ENCODE measurements around the gene ARMS2. TPM values are rescaled to one million over a fixed set of nuclear protein-coding genes. Genes with fewer than 3 reads are reported as not detected.

The ARMS2 gene
- total RNA-seq, 1 donor from 2014 or later: not detected

- no peaks in the 10 kb centered on the region for H3K9me3 Mint-ChIP-seq
- Histone ChIP-seq H3K36me3 (no peaks in the 10 kb centered on the region), H3K27ac (no peak overlapping the region), H3K27me3 (no peaks in the 10 kb centered on the region), H3K9ac (no peak overlapping the region), H3F3A (ENCODE audit: low read depth) (no peaks in the 10 kb centered on the region), H2AFZ (replicated peaks) (no peak overlapping the region), H3K4me1 (no peaks in the 10 kb centered on the region), H3K79me2 (ENCODE audit: low read depth) (no peaks in the 10 kb centered on the region), H4K20me1 (ENCODE audit: low read depth) (no peaks in the 10 kb centered on the region), H3K9me3 (ENCODE audit: low read depth) (no peaks in the 10 kb centered on the region), H3K4me2 (no peak overlapping the region), H3K4me3 (no peak overlapping the region)
- H3K27ac Mint-ChIP-seq: no peak overlapping the region
- DNase-seq (ENCODE audit: low spot score): no peak
- H3K36me3 Mint-ChIP-seq: no peaks in the 10 kb centered on the region
- H3K4me3 Mint-ChIP-seq: no peak overlapping the region
- TF ChIP-seq CTCF (IDR thresholded peaks at IDR 0.05) (no peak), EZH2phosphoT487 (IDR thresholded peaks at IDR 0.05) (no peak), EZH2 (IDR thresholded peaks at IDR 0.05) (no peak)
- peaks cover 11% of the 10 kb centered on the region for H3K4me1 Mint-ChIP-seq
- H3K27me3 Mint-ChIP-seq (ENCODE audit: insufficient read depth, low read depth): peaks cover 4% of the 10 kb centered on the region
Observed at GRCh38 chr10:122503886-122504609, 49.6 kb downstream of the ARMS2 start.

GRCh38 chr10:122504610-122504950, 50.1 kb downstream of the ARMS2 start:
- Histone ChIP-seq H3K27me3 (no peaks in the 10 kb centered on the region), H3K4me3 (no peak overlapping the region), H2AFZ (replicated peaks) (no peak overlapping the region), H3K9ac (no peak overlapping the region), H3K4me2 (no peak overlapping the region), H3K36me3 (no peaks in the 10 kb centered on the region), H3K4me1 (no peaks in the 10 kb centered on the region), H3K9me3 (ENCODE audit: low read depth) (no peaks in the 10 kb centered on the region), H4K20me1 (ENCODE audit: low read depth) (no peaks in the 10 kb centered on the region), H3K79me2 (ENCODE audit: low read depth) (no peaks in the 10 kb centered on the region), H3K27ac (no peak overlapping the region), H3F3A (ENCODE audit: low read depth) (no peaks in the 10 kb centered on the region)
- Mint-ChIP-seq H3K36me3 (no peaks in the 10 kb centered on the region), H3K4me3 (no peak overlapping the region), H3K27me3 (ENCODE audit: insufficient read depth, low read depth) (peaks cover 2% of the 10 kb centered on the region), H3K9me3 (no peaks in the 10 kb centered on the region), H3K27ac (no peak overlapping the region), H3K4me1 (peaks cover 15% of the 10 kb centered on the region)
- no peak for DNase-seq (ENCODE audit: low spot score)
- TF ChIP-seq CTCF (IDR thresholded peaks at IDR 0.05) (no peak), EZH2phosphoT487 (IDR thresholded peaks at IDR 0.05) (no peak), EZH2 (IDR thresholded peaks at IDR 0.05) (no peak)

GRCh38 chr10:122505011-122505410, 50.6 kb downstream of the ARMS2 start:
- no peak overlapping the region for H3K27ac Mint-ChIP-seq
- H3K79me2 ChIP-seq (ENCODE audit: low read depth): no peaks in the 10 kb centered on the region

More at GRCh38 chr10:122505011-122505410, 50.6 kb downstream of the ARMS2 start:
- Mint-ChIP-seq H3K36me3 (no peaks in the 10 kb centered on the region), H3K4me1 (peaks cover 16% of the 10 kb centered on the region), H3K27me3 (ENCODE audit: insufficient read depth, low read depth) (peaks cover 2% of the 10 kb centered on the region), H3K4me3 (no peak overlapping the region), H3K9me3 (no peaks in the 10 kb centered on the region)
- Histone ChIP-seq H3K4me3 (no peak overlapping the region), H2AFZ (replicated peaks) (no peak overlapping the region), H3K4me1 (no peaks in the 10 kb centered on the region), H3K4me2 (no peak overlapping the region), H3K27me3 (no peaks in the 10 kb centered on the region), H3K9ac (no peak overlapping the region), H3F3A (ENCODE audit: low read depth) (no peaks in the 10 kb centered on the region), H4K20me1 (ENCODE audit: low read depth) (no peaks in the 10 kb centered on the region), H3K27ac (no peak overlapping the region), H3K36me3 (no peaks in the 10 kb centered on the region), H3K9me3 (ENCODE audit: low read depth) (no peaks in the 10 kb centered on the region)
- no peak for TF ChIP-seq EZH2phosphoT487 (IDR thresholded peaks at IDR 0.05)
- TF ChIP-seq CTCF (IDR thresholded peaks at IDR 0.05): no peak
- no peak for TF ChIP-seq EZH2 (IDR thresholded peaks at IDR 0.05)
- DNase-seq (ENCODE audit: low spot score): no peak
